HG03571 (cell line): ENCODE measurements around the gene MACF1.
"Not testable (repeated sequence)": the region's sequence is repeated elsewhere in the genome, so short reads cannot be mapped to it uniquely, and the experiment has no call there.

Experiments used
- ATAC-seq: cut with Tn5 transposase; IDR thresholded peaks from one replicate; pipeline ENCODE4 v1.9.1; 2021; ENCODE audit not compliant: unreplicated experiment

Gene MACF1

DNA sequence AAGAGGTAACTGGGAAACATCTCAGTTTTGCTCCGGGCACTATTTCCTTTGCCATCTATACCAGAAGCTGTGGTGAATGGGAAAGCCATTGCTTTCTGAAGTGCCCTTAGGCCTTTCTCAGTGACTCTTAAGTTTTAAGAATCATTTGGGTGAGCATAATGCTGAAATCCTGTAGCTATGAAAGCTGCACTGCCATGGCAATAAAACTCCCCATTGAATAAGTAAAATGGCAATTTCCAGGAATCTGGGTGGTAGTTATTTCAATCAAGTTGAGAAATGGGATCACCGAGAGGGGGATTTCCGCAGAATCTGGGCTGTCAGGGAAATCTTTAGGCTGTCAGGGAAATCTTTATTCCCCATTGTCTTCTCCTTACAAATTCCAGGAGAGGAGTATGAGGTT, 26.8 kb upstream of the MACF1 start:
- no peak for ATAC-seq

DNA sequence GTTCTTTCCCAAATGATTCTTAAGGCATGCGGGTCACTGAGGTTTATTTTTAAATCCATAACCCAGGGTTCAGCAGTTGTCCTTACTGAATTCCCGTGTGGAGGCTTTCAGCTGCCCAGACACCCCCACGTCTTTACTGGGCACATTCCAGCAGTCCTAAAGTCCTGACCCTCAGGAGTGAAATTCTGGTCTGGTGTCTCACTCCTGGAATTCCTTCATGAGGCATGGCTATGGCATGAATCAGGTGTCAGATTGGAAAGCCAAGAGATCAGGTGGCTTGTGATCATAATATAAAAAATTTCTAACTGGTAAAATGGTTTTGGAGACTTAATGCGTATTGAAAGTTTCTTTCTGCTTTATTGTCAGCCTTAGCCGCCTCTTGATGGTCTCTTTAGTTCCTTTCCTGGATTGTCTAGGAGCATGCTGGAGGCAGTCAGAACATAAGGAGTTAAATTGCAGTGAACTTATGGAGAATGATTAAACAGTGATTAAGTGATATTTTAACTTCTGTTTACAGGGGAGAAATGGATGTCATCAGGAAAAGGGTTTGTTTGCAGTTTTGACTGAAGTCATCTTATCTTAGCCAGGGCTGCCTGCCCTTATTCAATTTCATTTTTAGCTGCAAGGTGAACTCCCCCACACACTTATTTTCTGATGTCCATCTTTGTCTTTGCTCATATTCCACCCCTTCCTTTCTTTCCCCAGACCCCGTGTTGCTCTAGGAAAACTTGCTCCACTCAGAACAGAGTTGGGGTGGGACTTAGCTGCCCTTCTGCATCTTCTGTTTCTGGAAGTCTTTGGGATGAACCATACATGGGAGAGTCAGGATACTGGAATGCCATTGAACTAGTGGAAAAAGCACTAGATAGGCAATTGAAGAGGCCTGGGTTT, 25.7 kb upstream of the MACF1 start:
- ATAC-seq: no peak

DNA sequence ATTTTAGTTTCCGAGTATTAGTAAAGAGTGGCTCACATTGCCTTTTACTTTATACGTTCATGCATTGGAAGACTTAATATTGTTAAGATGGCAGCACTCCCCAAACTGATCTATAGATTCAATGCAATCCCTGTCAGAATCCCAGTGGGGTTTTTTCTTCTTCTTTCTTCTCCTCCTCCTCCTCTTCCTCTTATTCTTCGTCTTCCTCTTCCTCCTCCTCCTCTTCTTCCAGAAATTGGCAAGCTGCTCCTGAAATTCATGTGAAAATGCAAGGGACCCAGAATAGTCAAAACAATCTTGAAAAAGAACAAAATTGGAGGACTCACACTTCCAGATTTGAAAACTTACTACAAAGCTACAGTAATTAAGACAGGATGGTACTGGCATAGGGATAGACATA, 23.2 kb upstream of the MACF1 start:
- no peak for ATAC-seq

DNA sequence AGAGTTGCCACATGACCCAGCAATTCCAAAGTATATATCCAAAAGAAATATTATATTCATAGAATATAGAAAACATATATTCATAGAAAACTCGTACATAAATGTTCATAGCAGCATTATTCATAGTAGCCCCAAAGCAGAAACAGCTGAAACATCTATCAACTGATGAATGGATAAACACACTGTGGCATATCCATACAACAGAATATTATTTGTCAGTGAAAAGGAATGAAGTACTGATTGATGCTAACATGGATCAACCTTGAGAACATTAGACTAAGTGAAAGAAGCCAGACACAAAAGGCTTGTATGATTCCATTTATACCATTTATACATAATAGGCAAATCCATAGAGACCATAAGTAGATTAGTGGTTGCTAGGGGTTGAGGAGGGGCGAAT, 21.7 kb upstream of the MACF1 start:
- no peak for ATAC-seq

DNA sequence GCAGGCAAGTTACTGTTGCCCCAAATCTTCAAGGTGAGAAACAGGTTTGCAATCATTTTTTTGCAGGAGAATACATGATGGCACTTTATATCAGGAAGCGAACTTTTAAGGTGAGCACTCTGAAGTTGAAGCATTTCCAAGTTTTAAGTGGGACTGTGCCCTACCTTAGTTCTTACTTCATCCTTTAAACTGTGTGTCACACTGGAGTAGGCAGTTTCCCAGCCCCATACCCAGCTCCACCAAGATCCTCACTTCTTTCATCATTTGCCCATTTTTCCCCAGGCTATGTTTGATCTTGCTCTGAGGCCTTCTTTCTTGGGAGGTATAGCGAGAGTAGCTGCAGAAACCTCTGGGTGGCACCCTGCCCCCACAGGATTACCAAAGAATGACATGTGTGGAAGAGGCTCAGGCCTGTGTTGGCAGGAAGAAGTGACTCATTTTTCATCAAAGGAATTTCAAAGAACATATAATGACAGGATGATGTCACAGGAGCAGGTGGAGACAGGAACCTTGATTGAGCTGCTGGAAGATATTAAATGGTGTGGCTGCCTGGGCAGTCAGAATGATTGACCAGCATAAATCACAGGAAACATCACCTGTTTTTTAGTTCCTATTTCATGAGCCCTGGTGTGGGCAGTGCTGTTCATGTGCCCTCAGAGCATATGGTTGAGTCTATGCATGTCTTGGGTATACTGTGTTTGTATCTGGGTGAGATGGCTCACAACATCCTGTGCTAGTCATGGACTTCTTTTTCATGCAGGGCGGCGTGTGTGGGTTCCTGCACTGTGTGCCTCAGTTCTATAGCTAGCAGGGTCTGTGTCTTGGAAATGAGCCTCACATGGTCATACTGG, 20.8 kb upstream of the MACF1 start:
- no peak for ATAC-seq

DNA sequence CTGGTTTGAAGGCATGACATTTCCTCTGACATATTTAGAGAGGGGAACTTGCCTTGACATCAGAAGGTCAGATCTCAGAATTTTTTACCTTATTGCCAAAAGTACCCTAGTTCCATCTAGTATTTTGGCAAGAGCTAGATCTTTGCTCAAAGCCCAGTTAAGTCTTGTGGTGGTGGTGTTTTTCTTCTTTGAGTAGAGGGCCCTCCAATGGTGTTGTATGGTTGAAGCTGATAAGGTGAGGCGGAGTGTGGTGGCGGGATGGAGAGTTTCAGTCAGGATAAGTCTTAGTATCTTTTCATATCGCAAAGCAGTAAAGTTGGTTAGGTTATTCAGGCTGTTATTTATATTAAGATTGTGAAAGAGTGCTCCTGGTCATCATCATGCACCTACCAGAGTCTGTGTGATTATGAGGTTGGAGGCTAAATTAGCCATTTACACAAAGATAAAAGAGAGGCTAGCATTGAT, 20.1 kb upstream of the MACF1 start:
- no peak for ATAC-seq

DNA sequence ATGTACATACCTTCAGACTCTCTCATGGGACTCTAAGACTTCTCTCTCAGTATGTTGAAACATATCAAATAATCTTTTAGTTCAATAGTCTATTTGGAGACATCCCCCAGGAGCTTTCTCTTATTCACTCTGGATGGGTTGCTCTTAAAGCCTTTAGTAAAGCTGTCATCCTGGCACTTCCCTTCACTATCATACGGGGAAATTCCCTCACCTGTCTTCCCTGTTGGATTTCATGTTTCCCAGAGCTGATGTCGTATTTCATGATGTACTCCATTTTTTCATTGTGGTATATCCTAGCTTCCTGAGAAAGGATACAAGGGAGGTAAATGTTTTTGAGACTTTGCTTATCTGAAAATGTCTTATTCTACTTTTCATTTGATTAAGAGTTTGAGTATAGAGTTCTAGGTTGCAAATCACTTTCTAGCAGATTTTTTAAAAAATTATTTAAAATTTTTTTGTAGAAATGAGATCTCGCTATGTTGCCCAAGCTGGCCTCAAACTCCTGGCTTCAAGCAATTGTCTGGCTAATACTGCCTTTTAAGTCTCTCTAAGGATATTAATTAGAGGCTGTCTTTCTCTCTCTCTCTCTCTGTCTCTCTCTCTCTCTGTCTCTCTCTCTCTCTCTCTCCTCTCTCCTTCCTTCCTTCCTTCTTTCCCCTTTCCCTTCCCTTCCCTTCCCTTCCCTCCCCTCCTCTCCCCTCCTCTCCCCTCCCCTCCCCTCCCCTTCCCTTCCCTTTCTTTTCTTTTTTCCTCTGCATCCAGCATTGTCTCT, 17.0 kb upstream of the MACF1 start:
- no peak for ATAC-seq

DNA sequence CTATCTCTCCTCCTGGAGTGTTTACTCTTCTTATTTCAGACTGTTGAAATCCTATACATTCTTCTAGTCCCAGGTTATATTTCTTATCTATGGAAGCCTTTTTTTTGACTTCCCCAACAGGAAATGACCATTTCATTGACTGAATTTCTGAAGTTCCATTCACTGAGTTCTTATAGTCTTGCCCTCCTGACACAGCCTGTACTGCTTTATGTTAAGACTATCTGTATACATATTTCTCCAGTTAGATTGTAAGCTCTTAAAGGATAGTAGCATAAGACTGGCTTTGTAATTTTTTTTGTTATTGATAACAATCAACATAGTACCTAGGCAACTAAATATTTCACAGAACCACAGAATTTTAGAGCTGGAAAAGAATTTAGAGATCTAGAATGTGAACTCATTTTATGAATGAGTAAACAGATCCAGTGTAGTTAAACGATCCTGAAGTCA, 14.9 kb upstream of the MACF1 start:
- no peak for ATAC-seq

DNA sequence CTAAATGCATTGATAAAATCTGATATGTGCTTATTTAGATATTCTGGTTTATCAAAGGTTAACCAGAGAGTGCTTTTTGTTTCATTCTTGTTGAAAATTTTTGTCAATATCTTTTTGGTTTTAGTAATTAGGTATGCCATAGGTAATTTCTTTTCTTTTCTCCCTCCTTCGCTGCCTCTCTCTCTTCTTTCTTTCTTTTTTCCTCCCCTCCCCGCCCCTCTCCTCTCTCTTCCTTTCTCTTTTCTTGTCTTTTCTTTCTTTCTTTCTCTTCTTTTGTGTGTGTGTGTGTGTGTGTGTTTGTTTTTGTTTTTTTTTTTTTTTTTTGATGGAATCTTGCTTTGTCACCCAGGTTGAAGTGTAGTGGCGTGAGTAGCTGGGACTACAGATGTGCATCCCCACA, 14.4 kb upstream of the MACF1 start:
- ATAC-seq: no peak

DNA sequence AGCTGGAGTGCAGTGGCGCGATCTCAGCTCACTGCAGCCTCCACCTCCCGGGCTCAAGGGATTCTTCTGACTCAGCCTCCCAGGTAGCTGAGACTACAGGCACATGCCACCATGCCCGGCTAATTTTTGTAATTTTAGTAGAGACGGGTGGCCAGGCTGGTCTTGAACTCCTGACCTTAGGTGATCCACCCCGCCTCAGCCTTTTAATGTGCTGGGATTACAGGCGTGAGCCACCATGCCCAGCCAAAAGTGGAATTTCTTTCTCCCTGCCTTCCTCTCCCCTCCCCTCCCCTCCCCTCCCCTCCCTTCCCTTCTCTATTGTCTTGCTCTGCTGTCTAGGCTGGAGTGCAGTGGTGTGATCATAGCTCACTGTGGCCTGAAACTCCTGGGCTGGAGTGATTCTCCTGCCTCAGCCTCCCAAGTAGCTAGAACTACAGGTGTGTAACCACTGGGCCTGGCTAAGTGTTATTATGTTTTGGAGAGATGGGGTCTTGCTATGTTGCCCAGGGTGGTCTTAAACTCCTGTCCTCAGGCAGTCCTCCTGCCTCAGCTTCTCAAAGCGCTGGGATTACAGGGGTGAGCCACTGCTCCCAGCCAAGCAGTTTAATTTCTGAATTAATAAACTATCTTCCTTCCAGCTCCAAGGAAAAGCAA, 10.0 kb upstream of the MACF1 start:
- no peak for ATAC-seq

DNA sequence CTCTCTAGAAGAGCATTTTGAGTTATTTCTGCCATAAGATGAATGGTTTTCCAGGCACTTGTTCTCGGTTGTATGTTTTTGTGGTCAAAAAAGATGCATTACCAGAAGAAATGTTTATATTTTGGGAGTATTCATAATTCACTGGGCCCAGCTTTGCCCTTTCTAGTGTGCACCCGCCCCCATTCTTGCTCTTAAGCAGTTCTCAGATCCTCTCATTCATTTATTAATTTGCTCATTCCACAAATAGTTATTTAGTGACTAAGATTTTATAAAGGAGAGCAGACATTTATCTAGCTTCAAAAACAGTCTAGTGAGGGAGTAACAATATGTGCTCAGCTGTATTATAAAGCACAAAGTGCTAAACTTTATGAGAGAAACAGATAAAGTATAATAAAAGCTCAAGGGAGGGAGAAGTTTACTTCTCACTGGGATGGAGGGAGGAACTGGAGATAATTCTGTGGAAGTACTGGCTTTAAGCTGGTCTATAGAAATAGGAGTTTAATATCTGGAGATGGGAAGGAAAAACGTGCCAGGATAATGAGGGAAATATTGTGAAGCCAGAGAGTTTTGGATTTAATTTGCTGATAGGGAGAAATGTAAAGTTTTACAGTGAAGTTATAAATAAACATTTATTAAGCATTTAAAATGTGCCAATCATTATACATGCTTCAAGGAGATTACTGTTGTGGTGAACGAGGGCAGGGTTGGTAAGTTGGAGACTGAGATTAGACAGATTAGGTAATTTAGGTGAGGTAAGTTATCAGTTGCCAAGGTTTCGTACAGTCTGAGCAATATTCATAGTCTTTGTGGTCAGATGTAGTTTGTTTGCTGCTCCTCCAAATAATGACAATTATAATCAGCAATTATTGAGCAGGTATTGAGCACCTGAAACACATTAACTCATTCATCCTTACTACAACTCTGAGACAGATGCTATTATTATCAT, 9.1 kb upstream of the MACF1 start:
- ATAC-seq: no peak

DNA sequence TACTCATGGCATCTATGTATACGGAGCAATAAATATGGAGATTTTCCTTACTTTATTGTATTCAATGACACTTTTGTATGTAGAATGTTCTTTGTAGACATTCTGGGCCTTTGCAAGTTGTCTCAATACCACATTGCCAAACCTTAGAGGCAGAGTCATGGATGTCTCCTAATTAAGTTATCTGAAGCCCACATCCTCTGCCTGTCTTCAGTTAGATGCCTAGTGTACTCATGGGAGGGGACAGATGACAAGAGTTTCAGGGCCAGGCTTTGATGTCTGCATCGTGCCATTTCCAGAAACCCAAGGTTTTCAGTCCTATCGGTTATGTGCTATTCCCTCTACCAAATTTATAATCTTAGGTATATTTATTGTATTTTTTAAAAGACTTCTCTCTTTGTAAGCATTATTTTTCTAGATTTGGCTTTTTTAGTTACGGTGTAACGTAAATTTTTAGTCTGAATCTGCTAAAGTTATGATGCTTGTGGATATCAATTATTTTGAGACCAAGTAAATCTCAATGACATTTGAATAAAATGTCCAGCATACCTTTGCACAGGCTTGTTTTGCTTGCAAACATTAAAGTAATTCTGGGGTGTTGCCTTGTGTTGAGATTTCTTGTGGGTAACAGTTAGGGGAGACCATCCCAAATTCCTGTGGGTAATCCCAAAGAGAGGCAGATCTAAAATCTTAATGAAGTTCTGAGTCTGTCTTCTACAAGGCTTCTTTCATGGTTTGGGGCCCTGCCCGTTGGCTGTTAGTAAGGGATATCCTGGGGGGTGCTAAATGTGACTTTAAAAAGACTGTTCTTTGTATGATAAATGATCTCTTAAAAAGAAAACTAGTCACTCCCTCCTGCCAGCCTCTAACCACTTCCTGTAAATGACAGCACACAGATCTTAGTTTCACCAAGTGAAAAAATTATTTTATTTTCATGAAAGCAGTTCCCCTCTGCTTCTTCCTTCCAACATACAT, 8.0 kb upstream of the MACF1 start:
- ATAC-seq: peak; percentile 47

DNA sequence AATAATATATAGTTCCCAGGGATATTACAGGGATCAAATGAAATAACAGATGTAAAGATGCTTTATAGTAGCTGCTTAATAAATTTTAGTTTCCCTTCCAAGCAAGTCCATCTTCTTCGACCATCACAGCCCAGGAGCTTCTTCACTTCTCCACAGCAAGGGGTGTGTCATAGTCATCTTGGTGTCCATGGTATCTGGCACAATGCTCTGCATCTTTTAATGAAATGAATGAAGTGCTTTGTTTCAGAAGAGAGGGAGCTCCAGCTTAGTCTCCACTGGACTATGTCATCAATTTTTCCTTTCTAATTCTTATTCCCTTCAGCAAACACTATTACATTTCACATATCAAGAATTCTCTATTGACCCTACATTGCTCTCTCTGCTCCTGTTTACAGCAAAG, 4.9 kb upstream of the MACF1 start:
- ATAC-seq: no peak

DNA sequence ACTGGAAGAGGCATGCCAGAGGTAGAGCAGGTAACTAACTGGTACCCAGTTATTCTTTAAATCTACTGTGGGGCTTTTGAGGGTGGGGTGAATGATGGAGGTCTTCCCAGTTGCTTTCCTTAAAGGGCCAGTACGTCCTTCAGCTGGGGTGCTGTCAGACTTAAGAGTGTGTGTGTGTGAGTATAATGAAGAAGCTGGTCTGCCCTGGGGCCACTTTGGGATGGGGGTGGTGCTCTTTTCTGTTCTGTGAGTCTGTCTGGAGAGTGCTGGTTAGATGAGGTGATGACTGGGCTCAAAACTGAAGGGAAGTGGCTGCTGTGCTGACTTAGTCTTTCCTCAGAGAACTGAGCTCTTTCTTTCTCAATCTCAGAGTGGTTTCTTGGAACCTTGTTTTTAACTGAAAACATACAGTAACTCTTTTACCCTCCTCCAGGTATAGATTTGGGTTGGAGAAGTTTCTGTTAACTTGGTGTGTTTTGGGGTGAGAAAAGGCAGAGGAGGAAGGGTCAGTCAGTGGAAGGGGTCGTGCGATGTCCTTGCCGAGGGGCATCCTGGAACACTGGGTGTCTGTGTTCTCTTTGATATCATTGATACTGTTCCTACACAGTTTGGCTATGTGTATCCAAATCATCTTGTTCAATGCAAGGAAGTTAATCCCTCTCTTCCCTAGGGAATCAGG, 746 bp downstream of the MACF1 start:
- ATAC-seq: no peak

DNA sequence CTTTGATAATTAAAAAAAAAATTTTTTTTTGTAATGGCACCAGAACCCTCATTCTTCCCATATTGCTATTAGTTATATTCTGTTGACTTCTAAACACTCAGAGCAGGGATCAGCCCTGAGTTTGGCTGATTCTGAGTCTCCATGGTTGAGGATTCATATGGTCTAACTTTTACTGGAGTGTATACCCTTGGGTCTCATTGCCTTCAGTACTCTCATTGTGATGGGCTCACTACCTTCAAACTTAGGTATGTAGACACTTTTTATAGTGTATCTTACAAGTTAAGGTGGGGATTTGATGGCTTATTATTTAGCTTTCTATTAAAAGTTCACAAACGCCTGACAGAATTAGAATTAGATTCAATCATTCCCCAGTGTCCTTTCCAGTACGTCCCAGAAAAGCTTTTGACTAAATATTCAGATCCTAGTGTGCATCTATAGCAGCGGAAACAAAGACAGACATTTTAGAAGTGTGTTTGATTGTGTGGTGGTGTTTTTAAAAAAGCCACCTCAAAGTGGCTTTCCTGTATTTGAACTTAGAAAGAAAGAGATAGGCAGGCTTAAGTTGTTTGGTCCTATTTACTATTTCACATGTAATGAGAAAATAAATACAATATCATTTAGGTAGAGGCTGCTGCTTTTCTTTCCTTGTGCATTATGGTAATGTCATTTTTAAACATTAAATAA, 1.4 kb downstream of the MACF1 start:
- ATAC-seq: no peak

DNA sequence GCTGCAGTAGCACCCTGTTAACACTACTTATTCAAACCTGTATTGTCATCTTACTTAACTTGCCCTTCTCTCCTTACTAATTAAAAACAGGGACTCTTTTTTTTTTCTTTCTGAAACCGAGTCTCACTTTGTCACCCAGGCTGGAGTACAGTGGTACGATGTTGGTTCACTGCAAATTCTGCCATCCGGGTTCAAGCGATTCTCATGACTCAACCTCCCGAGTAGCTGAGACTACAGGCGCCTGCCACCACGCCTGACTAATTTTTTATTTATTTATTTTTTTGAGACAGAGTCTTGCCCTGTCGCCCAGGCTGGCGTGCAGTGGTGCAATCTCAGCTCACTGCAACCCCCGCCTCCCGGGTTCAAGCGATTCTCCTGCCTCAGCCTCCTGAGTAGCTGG, 3.9 kb downstream of the MACF1 start:
- ATAC-seq: not testable (repeated sequence)

DNA sequence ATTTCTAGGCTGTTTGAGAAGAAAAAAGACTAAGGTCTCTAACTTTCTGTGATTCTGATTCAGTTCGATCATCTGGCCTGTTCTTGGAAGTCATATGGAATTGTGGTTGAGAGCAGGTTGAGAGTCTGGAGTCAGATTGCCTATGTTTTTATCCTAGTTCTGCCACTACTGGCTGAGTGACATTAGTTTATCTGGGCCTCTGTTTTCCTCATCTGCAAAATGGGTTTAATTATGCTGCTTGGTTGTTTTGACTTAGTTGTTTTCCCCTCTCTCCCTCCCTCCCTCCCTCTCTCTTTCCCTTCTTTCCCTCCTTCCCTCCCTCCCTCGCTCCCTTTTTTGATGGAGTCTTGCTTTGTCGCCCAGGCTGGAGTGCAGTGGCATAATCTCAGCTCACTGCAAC, 6.2 kb downstream of the MACF1 start:
- no peak for ATAC-seq
